Activated CD4-positive, alpha-beta memory T cell treated with anti-CD3 and anti-CD28 coated beads, Interleukin-2, amount 10 ng/mL, durations not matched to agents 7 days and 5 days (primary cell): Measurements from ENCODE around the gene TOX2. TPM values are rescaled to one million over a fixed set of nuclear protein-coding genes. Genes with fewer than 3 reads are reported as not detected.
"Not testable (repeated sequence)": the region's sequence is repeated elsewhere in the genome, so short reads cannot be mapped to it uniquely, and the experiment has no call there.

Source experiments
- CTCF ChIA-PET: fragments of 350-600 bp; sonication (Branson Sonifier 250); formaldehyde crosslinking; loops from one replicate; lab custom pipeline; 2021; ENCODE audit warnings: antibody characterized with exemption, inconsistent platforms; lab: Charles Lee
- POLR2A ChIA-PET: fragments of 350-600 bp; sonication (Branson Sonifier 250); formaldehyde crosslinking; loops from one replicate; lab custom pipeline; 2021; ENCODE audit warnings: antibody characterized with exemption; lab: Charles Lee
- DNase-seq: peaks from one replicate; pipeline ENCODE4 v3.0.0-alpha.2; 2020
- H3K27ac Mint-ChIP-seq: one replicate; pipeline ENCODE4 v1.8.0; 2021; ENCODE audit warnings: mild to moderate bottlenecking, mixed read lengths
- H3K27me3 Mint-ChIP-seq: one replicate; pipeline ENCODE4 v1.8.0; 2021; ENCODE audit warnings: mixed read lengths
- H3K36me3 Mint-ChIP-seq: one replicate; pipeline ENCODE4 v1.8.0; 2021; ENCODE audit warnings: low read depth, mixed read lengths
- H3K4me1 Mint-ChIP-seq: one replicate; pipeline ENCODE4 v1.8.0; 2021; ENCODE audit warnings: mixed read lengths
- H3K4me3 Mint-ChIP-seq: one replicate; pipeline ENCODE4 v1.8.0; 2021; ENCODE audit warnings: mild to moderate bottlenecking, mixed read lengths
- H3K9me3 Mint-ChIP-seq: one replicate; pipeline ENCODE4 v1.8.0; 2021; ENCODE audit warnings: mixed read lengths
- total RNA-seq, 2 experiments: library from RNA; stranded (reverse); gene quantifications; one replicate each; pipeline ENCODE4 v1.2.3, GENCODE V29; 2021

TOX2 gene
- total RNA-seq, 2 experiments from 2014 or later = 4.4 to 4.6 TPM

DNA sequence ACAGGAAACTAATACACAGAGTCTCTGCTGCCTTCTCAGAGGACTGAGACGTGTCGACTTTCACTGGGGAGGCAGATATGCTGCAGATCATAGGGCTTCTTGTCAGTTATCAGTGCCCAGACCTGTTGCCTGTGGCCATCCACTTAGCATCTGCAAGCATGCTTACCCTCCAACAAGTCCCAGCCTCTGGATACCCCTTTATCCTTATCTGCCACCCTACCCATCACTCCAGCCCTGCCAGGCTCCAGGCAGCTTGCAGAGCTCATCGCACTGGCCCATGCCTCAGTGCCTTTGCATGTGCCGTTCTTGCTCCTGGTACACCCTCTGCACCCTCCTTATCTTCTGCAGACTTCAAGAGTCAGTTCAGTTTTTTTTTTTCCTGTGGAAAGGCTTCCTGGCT is 119.2 kb downstream of the TOX2 start:
- Mint-ChIP-seq H3K4me1 (peaks cover 50% of the 10 kb centered on the region), H3K4me3 (no peak overlapping the region), H3K36me3 (peaks cover 8% of the 10 kb centered on the region), H3K9me3 (peaks cover 4% of the 10 kb centered on the region), H3K27ac (no peak overlapping the region), H3K27me3 (peaks cover 80% of the 10 kb centered on the region)
- ChIA-PET POLR2A (interaction anchor here (1.0 kb wide), 1 partner anchor 14 kb away, joined by 3 read pairs; no protein-coding TSS in a partner anchor), CTCF (no interaction called here)
- peak; percentile 9 for DNase-seq

DNA sequence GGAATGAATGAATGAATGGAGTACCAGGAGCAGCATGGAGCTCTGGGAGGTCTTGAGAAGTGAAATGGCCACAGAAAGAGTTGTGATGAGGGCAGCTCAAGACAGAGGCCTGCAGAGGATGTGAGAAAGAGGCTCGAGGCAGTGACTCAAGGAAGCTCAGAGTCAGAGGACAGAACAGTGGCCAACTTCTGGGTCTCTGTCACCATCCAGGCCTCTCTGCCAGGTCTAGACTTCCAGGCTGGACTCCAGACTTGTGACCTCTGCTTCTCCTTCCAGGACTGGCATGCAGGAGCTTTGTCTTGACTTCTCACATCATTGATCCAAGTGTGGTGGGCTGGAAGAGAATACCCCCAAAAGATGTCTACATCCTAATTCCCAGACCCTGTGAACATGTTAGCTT is 119.8 kb downstream of the TOX2 start:
- Mint-ChIP-seq H3K4me1 (peaks cover 44% of the 10 kb centered on the region), H3K4me3 (no peak overlapping the region), H3K27ac (no peak overlapping the region), H3K9me3 (peaks cover 4% of the 10 kb centered on the region), H3K36me3 (peaks cover 8% of the 10 kb centered on the region), H3K27me3 (peaks cover 83% of the 10 kb centered on the region)
- ChIA-PET POLR2A (interaction anchor here (1.0 kb wide), 1 partner anchor 15 kb away, joined by 3 read pairs; no protein-coding TSS in a partner anchor), CTCF (no interaction called here)
- DNase-seq = no peak

DNA sequence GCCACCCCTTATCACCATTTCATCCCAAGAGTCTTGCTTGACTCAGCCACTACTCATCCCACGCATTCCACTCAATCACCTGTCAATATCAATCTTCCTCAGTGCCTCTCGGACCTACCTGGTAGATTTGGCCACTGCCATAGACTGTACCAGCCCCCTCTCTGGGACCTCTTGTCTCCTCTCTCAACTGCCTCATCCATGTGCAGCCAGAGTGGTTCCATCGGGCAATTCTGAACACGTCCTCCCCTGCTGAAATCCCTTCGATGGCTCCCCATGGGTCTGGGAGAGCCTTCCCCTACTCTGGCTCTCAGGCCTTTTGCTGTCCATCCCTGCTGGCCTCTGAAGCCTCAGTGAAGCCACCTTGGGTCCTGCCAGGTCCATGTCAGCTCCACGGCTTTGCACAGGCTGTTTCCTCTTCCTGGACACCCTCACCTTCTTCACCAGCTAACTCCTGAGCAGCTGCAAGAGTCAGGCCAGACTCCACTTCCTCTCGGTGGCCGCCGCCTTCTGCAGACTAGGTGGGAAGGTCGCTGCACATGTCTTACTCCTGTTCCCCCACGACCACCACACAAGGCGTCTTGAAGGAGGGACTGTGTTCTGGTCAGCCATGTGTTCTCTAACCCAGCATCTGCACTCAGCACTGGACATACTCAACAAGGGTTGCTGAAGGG is 120.4 kb downstream of the TOX2 start:
- Mint-ChIP-seq H3K27me3 (peaks cover 80% of the 10 kb centered on the region), H3K9me3 (peaks cover 4% of the 10 kb centered on the region), H3K4me3 (no peak overlapping the region), H3K36me3 (peaks cover 8% of the 10 kb centered on the region), H3K4me1 (peaks cover 37% of the 10 kb centered on the region), H3K27ac (no peak overlapping the region)
- POLR2A ChIA-PET = interaction anchor here (1.0 to 1.1 kb wide), 2 partner anchors 16 kb away, joined by 3 to 4 read pairs; no protein-coding TSS in a partner anchor
- CTCF ChIA-PET = no interaction called here
- DNase-seq = no peak

DNA sequence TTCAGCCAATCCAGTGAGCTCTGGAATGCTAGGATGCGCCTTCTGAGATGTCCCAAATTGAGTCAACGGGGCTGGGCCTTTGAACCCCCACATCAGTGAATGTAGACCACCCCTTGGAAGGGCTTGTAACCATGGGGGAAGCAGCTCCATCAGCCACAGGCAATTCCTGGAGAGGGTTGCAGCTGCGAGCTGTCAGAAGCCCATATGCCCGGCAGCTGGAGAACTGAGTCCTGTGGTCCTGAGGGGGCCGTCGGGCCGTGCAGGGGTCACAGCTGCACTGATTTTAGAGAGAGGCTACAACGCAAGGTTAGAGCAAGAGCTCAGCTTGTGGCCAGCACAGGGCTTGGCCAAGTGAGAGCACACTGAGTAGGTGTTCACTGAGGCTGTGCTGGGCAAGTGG is 121.3 kb downstream of the TOX2 start:
- ChIA-PET CTCF (no interaction called here), POLR2A (interaction anchor here (1.1 kb wide), 1 partner anchor 17 kb away, joined by 4 read pairs; no protein-coding TSS in a partner anchor)
- H3K27me3 Mint-ChIP-seq = peaks cover 80% of the 10 kb centered on the region
- H3K27ac Mint-ChIP-seq = no peak overlapping the region
- H3K36me3 Mint-ChIP-seq = peaks cover 3% of the 10 kb centered on the region
- no peaks in the 10 kb centered on the region for H3K9me3 Mint-ChIP-seq
- no peak overlapping the region for H3K4me3 Mint-ChIP-seq
- H3K4me1 Mint-ChIP-seq = peaks cover 30% of the 10 kb centered on the region
- no peak for DNase-seq

DNA sequence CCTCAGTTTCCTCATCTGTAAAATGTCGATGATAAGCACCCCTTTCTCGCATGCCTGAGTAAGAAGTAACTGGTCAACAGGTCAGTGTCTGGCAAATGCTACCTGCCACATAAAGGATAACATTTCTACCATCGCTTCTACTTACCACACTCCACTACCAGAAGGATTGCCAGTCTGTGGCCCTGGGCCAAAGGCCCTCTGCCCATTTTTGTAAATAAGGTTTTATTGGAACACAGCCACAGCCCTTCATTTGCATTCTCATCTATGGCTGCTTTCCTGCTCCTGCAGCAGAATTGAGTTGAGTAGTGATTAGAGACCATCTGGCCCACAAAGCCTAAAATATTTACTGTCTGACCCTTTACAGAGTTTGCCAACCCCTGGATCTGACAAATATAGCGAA is 121.8 kb downstream of the TOX2 start:
- ChIA-PET CTCF (no interaction called here), POLR2A (no interaction called here)
- Mint-ChIP-seq H3K27me3 (peaks cover 77% of the 10 kb centered on the region), H3K9me3 (no peaks in the 10 kb centered on the region), H3K36me3 (peaks cover 3% of the 10 kb centered on the region), H3K27ac (no peak overlapping the region), H3K4me1 (peaks cover 30% of the 10 kb centered on the region), H3K4me3 (no peak overlapping the region)
- DNase-seq = no peak

DNA sequence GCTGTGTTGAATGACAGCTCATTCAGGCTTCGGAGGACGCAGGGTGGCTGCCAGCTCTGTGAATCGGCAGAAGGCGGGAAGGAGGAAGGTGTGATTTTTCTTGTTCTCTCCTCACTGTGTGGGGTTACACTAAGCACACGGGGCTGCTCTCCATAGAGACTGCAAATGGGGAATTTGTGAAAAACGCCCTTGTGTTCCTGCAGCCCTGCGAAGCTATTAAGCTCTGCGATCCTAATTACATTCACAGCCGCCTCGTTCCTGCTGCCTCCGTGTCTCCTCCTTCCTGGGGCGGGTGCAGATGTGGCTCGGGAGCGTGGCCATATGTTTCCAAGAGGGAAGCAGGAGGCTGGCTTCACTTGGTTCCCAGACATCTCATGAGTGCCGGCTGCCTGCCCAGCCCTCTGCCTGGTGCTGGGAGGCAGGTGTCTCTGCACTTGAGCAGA is 124.0 kb downstream of the TOX2 start:
- Mint-ChIP-seq H3K4me1 (peaks cover 12% of the 10 kb centered on the region), H3K4me3 (no peak overlapping the region), H3K27ac (no peak overlapping the region), H3K36me3 (peaks cover 3% of the 10 kb centered on the region), H3K9me3 (no peaks in the 10 kb centered on the region), H3K27me3 (peaks cover 81% of the 10 kb centered on the region)
- DNase-seq = no peak
- ChIA-PET POLR2A (no interaction called here), CTCF (no interaction called here)

DNA sequence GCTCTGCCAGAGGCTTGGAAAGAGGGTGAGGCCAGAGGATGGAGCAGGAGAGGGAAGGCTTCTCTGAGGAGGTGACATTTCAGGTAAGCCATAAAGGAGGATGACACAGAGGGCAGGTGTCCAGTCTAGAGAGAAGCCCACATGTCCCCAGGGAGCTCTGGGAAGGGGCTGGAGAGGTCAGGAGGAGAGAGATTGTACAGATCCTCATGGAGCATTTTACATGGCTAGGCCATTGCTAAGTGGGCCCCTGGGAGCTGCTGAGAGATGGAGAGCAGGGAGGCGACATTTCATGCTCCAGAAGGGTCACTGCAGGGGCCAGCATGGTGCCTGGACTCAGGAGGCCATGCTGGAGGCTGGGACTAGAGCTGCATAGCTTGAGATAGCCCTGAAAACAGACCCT is 124.5 kb downstream of the TOX2 start:
- Mint-ChIP-seq H3K27ac (no peak overlapping the region), H3K4me1 (peaks cover 8% of the 10 kb centered on the region), H3K4me3 (no peak overlapping the region), H3K27me3 (peaks cover 80% of the 10 kb centered on the region), H3K9me3 (no peaks in the 10 kb centered on the region), H3K36me3 (peaks cover 3% of the 10 kb centered on the region)
- POLR2A ChIA-PET = no interaction called here
- CTCF ChIA-PET = no interaction called here
- DNase-seq = no peak

DNA sequence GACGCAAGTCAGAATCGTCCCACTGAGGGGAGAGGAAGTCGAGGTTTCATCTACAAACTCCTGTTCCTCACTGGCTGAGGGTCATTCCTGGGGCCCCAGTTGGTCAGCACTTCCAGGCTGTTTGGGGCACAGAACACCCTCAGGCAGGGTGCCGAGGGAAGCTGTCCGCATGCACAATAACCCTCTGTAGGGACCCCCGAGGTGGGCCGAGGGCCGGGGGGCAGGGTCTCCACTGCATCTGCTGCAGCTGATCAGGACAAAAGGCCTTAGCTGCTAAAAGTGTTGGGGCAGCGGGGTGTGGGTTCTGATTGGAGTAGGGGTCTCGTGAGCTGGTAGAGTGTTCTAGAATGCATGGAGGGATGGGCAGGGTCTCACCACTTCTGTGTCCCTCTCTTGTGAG is 125.1 kb downstream of the TOX2 start:
- DNase-seq = no peak
- CTCF ChIA-PET = interaction anchor here (0.9 kb wide), 1 partner anchor 98 kb away, joined by 3 read pairs; no protein-coding TSS in a partner anchor
- Mint-ChIP-seq H3K4me1 (peaks cover 4% of the 10 kb centered on the region), H3K36me3 (peaks cover 3% of the 10 kb centered on the region), H3K4me3 (no peak overlapping the region), H3K27me3 (peaks cover 79% of the 10 kb centered on the region), H3K9me3 (no peaks in the 10 kb centered on the region), H3K27ac (no peak overlapping the region)
- POLR2A ChIA-PET = no interaction called here

DNA sequence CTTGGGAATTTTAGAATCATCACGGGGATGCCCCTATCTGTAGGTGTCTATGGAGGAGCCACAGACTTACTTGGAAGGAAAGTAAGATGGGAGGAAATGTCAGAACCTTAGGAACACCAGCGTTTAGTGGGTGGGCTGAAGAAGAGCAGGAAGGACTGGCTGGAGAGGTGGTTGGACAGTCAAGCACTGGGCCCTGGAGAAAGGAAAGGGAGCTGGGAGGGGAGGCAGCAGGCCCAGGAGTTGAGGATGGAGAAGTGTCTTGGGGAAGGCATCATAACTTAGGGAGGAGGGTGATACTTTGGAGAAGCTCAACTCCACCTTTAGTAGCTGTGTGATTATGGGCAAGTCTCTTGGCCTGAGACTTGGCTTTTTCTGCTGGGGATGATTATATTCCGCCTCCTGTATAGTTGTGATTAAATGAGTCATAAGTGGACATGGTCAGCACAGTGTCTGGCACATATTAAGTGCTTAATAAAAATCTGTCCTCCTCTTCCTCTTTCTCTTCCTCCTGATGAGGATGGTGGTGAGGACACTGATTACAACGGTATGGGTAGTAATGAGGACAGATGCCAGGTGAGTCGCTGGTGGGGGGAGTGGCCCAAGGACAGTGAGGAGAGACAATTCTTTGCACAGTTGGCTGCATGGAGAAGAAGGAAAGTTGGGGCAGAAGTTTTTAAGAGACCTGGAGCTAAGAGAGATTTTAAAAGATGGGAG is 125.7 kb downstream of the TOX2 start:
- DNase-seq = no peak
- H3K4me3 Mint-ChIP-seq = no peak overlapping the region
- CTCF ChIA-PET = interaction anchor here (0.9 kb wide), 1 partner anchor 98 kb away, joined by 3 read pairs; no protein-coding TSS in a partner anchor
- no peaks in the 10 kb centered on the region for H3K4me1 Mint-ChIP-seq
- POLR2A ChIA-PET = no interaction called here
- peaks cover 76% of the 10 kb centered on the region for H3K27me3 Mint-ChIP-seq
- H3K9me3 Mint-ChIP-seq = no peaks in the 10 kb centered on the region
- no peaks in the 10 kb centered on the region for H3K36me3 Mint-ChIP-seq
- no peak overlapping the region for H3K27ac Mint-ChIP-seq

DNA sequence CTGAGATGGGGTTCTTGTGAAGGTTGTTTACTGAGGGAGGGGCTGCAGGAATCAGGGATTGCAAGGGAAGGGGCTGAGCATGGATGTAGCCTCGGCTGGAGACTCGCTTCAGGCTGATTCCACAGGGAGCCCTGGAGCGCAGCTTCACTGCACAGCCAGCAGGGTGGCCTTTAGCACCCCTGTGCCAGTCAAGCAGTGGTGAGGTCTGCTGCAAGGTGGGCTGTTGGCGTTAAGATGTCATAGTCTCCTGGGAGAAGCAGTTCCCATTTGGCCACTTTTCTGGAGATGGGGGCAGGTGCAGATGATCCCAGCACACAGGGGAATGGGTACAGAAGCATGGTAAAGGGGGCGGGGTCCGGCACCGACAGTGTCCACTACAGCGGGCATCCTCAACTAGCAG is 126.3 kb downstream of the TOX2 start:
- Mint-ChIP-seq H3K9me3 (no peaks in the 10 kb centered on the region), H3K27ac (no peak overlapping the region), H3K4me3 (no peak overlapping the region), H3K4me1 (no peaks in the 10 kb centered on the region), H3K27me3 (peaks cover 77% of the 10 kb centered on the region), H3K36me3 (no peaks in the 10 kb centered on the region)
- DNase-seq = no peak
- POLR2A ChIA-PET = no interaction called here
- CTCF ChIA-PET = no interaction called here

DNA sequence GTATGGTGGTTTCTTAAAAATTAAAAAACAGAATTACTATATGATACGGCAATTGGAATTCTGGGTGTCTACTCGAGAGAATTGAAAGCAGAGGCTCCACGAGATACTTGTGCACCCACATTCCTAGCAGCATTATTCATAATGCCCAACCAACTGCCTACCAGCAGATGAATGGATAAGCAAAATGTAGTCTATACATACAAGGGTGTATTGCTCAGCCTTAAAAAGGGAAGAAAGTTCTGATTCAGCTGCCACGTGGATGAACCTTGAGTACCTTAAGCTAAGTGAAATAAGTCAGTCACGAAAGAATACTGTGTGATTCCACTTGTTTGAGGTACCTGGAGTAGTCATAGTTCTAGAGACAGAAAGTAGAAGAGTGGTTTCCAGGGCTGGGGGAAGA is 130.1 kb downstream of the TOX2 start:
- peaks cover 59% of the 10 kb centered on the region for H3K27me3 Mint-ChIP-seq
- DNase-seq, H3K4me3 Mint-ChIP-seq, H3K36me3 Mint-ChIP-seq, CTCF ChIA-PET, H3K9me3 Mint-ChIP-seq, H3K27ac Mint-ChIP-seq, POLR2A ChIA-PET, H3K4me1 Mint-ChIP-seq: not testable (repeated sequence)

DNA sequence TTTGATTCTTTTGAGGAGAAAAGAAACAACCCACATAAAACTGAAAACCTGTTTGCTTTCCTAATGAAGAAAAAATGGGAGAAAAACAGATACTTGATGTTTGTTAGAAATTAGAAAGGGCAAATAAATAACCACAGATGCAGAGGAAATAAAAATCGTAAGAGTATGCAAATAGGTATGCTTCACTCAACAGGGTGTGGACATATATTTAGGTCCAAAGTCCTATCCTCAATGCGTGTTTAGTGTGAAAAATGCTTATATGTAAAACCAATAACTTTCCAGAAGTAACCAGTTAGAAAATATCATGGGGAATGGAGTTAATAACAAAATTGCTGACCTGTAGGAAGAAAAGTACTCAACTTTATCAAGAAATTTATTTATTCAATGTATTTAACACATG is 135.7 kb downstream of the TOX2 start:
- no peaks in the 10 kb centered on the region for H3K4me1 Mint-ChIP-seq
- no peak overlapping the region for H3K4me3 Mint-ChIP-seq
- no peak for DNase-seq
- H3K27me3 Mint-ChIP-seq = peaks cover 30% of the 10 kb centered on the region
- no peaks in the 10 kb centered on the region for H3K9me3 Mint-ChIP-seq
- no peak overlapping the region for H3K27ac Mint-ChIP-seq
- no peaks in the 10 kb centered on the region for H3K36me3 Mint-ChIP-seq
- CTCF ChIA-PET = no interaction called here
- POLR2A ChIA-PET = no interaction called here

DNA sequence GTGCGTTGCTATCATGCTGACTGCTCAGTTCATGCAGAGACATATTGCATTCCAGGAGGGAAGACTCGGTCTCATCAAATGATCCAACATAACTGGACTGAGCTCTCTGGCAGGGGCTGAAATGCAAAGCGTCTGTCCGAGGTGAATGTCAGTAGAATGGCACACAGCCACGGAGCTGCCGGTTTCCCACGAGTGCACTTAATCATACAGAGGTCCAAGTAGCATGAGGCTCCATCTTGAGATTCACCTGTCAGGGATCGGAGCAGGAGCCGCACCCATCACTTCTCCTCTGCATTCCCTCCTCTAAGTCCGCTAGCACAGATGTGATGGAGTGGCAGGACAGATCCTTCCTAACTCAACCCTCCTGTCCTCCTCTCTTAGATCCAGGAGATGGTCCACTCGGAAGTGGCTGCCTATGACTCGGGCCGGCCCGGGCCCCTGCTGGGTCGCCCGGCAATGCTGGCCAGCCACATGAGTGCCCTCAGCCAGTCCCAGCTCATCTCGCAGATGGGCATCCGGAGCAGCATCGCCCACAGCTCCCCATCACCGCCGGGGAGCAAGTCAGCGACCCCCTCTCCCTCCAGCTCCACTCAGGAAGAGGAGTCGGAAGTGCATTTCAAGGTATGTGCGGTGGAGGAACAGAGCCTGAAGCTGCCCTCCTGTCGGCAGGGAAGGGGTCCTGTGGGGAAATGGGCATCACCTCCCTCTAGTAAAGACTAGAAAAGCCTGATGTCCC is 136.4 kb downstream of the TOX2 start:
- no peak overlapping the region for H3K27ac Mint-ChIP-seq
- no peaks in the 10 kb centered on the region for H3K36me3 Mint-ChIP-seq
- no peaks in the 10 kb centered on the region for H3K9me3 Mint-ChIP-seq
- ChIA-PET POLR2A (no interaction called here), CTCF (interaction anchor here (0.6 kb wide), 1 partner anchor 533 kb away, joined by 3 read pairs; no protein-coding TSS in a partner anchor)
- DNase-seq = no peak
- H3K4me3 Mint-ChIP-seq = no peak overlapping the region
- H3K27me3 Mint-ChIP-seq = peaks cover 26% of the 10 kb centered on the region
- no peaks in the 10 kb centered on the region for H3K4me1 Mint-ChIP-seq
